ENCODE measurements around the gene LTBR. TPM values are rescaled to one million over a fixed set of nuclear protein-coding genes. Genes with fewer than 3 reads are reported as not detected.

Gene LTBR
- total and polyA plus RNA-seq, 10 of the 15 experiments (the other 5 are each of a cell fraction or from before 2014, with no cell fraction given) = 0.24 to 0.44 TPM; not detected in 8

DNA sequence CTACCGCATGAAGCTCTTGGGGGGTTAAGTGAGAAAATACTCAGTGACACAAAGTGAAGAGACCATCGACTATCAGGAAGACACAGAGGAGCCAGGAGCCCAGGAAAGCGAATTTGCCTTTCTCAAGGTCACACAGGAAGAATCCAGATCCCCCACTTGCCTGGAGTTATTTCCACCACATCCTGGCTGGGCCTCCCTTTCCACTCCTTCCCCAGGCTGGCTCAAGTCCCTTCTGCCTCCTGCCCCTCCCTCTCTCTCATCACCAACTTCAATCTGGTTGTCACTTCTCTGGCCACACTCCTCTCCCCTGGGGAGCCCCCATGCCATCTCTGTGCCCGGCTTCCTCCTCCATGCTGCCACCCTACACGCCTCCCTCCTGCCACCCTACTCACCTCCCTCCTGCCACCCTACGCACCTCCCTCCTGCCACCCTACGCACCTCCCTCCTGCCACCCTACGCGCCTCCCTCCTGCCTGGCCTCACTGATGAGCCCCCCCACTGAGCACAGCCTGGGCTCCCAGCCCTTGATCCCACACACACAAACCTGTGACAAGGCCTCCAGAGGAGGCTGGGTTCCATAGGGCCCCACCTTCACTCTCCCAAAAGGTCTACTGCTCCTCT lies 14.9 kb upstream of the LTBR start (continued):
- no peak for TF ChIP-seq POU2F2 (IDR thresholded peaks at IDR 0.05; ENCODE audit: borderline replicate concordance, low read depth, low read length)
- TF ChIP-seq, protein P1, sequence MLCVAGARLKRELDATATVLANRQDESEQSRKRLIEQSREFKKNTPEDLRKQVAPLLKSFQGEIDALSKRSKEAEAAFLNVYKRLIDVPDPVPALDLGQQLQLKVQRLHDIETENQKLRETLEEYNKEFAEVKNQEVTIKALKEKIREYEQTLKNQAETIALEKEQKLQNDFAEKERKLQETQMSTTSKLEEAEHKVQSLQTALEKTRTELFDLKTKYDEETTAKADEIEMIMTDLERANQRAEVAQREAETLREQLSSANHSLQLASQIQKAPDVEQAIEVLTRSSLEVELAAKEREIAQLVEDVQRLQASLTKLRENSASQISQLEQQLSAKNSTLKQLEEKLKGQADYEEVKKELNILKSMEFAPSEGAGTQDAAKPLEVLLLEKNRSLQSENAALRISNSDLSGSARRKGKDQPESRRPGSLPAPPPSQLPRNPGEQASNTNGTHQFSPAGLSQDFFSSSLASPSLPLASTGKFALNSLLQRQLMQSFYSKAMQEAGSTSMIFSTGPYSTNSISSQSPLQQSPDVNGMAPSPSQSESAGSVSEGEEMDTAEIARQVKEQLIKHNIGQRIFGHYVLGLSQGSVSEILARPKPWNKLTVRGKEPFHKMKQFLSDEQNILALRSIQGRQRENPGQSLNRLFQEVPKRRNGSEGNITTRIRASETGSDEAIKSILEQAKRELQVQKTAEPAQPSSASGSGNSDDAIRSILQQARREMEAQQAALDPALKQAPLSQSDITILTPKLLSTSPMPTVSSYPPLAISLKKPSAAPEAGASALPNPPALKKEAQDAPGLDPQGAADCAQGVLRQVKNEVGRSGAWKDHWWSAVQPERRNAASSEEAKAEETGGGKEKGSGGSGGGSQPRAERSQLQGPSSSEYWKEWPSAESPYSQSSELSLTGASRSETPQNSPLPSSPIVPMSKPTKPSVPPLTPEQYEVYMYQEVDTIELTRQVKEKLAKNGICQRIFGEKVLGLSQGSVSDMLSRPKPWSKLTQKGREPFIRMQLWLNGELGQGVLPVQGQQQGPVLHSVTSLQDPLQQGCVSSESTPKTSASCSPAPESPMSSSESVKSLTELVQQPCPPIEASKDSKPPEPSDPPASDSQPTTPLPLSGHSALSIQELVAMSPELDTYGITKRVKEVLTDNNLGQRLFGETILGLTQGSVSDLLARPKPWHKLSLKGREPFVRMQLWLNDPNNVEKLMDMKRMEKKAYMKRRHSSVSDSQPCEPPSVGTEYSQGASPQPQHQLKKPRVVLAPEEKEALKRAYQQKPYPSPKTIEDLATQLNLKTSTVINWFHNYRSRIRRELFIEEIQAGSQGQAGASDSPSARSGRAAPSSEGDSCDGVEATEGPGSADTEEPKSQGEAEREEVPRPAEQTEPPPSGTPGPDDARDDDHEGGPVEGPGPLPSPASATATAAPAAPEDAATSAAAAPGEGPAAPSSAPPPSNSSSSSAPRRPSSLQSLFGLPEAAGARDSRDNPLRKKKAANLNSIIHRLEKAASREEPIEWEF (IDR thresholded peaks at IDR 0.05; ENCODE audit: insufficient replicate concordance, low read depth, low read length) = no peak
- TF ChIP-seq ASH2L (IDR thresholded peaks at IDR 0.05; ENCODE audit: borderline replicate concordance, low read depth) = no peak
- TF ChIP-seq EED (IDR thresholded peaks at IDR 0.05; ENCODE audit: low read depth) = no peak
- no peak for TF ChIP-seq HDGF (IDR thresholded peaks at IDR 0.05)
- TF ChIP-seq TBL1XR1 (IDR thresholded peaks at IDR 0.05; ENCODE audit: low read depth, low read length) = no peak
- no peak for TF ChIP-seq SIN3A (IDR thresholded peaks at IDR 0.05; ENCODE audit: low read depth, low read length)
- TF ChIP-seq NBN (IDR thresholded peaks at IDR 0.05) = no peak
- no peak for TF ChIP-seq KAT2A (conservative IDR thresholded peaks at IDR 0.05; ENCODE audit: control insufficient read depth, low read depth, low read length)
- TF ChIP-seq, protein P2, sequence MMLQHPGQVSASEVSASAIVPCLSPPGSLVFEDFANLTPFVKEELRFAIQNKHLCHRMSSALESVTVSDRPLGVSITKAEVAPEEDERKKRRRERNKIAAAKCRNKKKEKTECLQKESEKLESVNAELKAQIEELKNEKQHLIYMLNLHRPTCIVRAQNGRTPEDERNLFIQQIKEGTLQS (IDR thresholded peaks at IDR 0.05; ENCODE audit: borderline replicate concordance, extremely low read depth, low read depth, low read length) = no peak
- TF ChIP-seq RFX5 (IDR thresholded peaks at IDR 0.05; ENCODE audit: low read depth, low read length) = no peak
- TF ChIP-seq, protein P3, sequence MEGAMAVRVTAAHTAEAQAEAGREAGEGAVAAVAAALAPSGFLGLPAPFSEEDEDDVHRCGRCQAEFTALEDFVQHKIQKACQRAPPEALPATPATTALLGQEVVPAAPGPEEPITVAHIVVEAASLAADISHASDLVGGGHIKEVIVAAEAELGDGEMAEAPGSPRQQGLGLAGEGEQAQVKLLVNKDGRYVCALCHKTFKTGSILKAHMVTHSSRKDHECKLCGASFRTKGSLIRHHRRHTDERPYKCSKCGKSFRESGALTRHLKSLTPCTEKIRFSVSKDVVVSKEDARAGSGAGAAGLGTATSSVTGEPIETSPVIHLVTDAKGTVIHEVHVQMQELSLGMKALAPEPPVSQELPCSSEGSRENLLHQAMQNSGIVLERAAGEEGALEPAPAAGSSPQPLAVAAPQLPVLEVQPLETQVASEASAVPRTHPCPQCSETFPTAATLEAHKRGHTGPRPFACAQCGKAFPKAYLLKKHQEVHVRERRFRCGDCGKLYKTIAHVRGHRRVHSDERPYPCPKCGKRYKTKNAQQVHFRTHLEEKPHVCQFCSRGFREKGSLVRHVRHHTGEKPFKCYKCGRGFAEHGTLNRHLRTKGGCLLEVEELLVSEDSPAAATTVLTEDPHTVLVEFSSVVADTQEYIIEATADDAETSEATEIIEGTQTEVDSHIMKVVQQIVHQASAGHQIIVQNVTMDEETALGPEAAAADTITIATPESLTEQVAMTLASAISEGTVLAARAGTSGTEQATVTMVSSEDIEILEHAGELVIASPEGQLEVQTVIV (IDR thresholded peaks at IDR 0.05; ENCODE audit: borderline replicate concordance, partially characterized antibody) = no peak
- TF ChIP-seq ETV6 (conservative IDR thresholded peaks at IDR 0.05 in 1 of 2, IDR thresholded peaks at IDR 0.05 in 1 of 2; ENCODE audit: borderline replicate concordance in 1 of 2, low read depth in 1 of 2) = no peak
- TF ChIP-seq SMC3 (IDR thresholded peaks at IDR 0.05; ENCODE audit: borderline replicate concordance, low read length) = no peak

Measured in GM12878 (cell line).